Measurements from ENCODE around the gene KANSL3.
"Not testable (repeated sequence)": the region's sequence is repeated elsewhere in the genome, so short reads cannot be mapped to it uniquely, and the experiment has no call there.

Gene KANSL3

GRCh38 chr2:96564563-96564962 lies 73.5 kb downstream of the KANSL3 start:
- no peak for DNase-seq (ENCODE audit: low read depth)
- H3K4me3 ChIP-seq (ENCODE audit: control insufficient read depth, low read depth, low read length): no peak overlapping the region
- TF ChIP-seq, protein P1, sequence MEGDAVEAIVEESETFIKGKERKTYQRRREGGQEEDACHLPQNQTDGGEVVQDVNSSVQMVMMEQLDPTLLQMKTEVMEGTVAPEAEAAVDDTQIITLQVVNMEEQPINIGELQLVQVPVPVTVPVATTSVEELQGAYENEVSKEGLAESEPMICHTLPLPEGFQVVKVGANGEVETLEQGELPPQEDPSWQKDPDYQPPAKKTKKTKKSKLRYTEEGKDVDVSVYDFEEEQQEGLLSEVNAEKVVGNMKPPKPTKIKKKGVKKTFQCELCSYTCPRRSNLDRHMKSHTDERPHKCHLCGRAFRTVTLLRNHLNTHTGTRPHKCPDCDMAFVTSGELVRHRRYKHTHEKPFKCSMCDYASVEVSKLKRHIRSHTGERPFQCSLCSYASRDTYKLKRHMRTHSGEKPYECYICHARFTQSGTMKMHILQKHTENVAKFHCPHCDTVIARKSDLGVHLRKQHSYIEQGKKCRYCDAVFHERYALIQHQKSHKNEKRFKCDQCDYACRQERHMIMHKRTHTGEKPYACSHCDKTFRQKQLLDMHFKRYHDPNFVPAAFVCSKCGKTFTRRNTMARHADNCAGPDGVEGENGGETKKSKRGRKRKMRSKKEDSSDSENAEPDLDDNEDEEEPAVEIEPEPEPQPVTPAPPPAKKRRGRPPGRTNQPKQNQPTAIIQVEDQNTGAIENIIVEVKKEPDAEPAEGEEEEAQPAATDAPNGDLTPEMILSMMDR (conservative IDR thresholded peaks at IDR 0.05; ENCODE audit: control insufficient read depth, insufficient read depth, low read depth, low read length): no peak

- DNase-seq (ENCODE audit: low read depth): no peak
- no peak overlapping the region for H3K4me3 ChIP-seq (ENCODE audit: control insufficient read depth, low read depth, low read length)
- TF ChIP-seq, protein P1 (conservative IDR thresholded peaks at IDR 0.05; ENCODE audit: control insufficient read depth, insufficient read depth, low read depth, low read length): no peak
Measured at GRCh38 chr2:96564026-96564425, 74.1 kb downstream of the KANSL3 start.

- DNase-seq (ENCODE audit: low read depth): no peak
- H3K4me3 ChIP-seq (ENCODE audit: control insufficient read depth, low read depth, low read length): no peak overlapping the region
- TF ChIP-seq, protein P1 (conservative IDR thresholded peaks at IDR 0.05; ENCODE audit: control insufficient read depth, insufficient read depth, low read depth, low read length): no peak
Measured at GRCh38 chr2:96558485-96558884, 79.6 kb downstream of the KANSL3 start.

DNA sequence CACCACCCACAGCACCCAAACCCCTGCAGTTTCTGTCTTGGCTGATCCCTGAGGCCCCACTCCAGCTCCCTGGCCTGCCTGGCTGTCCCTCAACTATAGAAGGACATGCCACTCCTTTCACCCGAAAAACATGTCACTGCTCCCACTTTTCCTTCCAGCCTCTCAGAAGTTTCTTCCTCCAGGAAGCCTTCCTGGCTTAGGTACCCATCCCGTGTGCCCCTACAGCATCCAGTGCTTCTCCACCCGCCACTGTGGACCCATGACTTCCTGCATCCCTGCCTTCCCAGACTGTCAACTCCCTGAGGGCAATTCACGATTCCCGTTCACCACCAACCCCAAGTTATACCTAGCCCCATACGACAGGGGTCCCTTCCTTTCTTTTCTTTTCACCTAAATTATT lies 80.1 kb downstream of the KANSL3 start:
- TF ChIP-seq, protein P1 (conservative IDR thresholded peaks at IDR 0.05; ENCODE audit: control insufficient read depth, insufficient read depth, low read depth, low read length): no peak
- DNase-seq (ENCODE audit: low read depth): no peak
- H3K4me3 ChIP-seq (ENCODE audit: control insufficient read depth, low read depth, low read length): no peak overlapping the region

- DNase-seq (ENCODE audit: low read depth); H3K4me3 ChIP-seq (ENCODE audit: control insufficient read depth, low read depth, low read length): not testable (repeated sequence)
Measured at GRCh38 chr2:96557421-96557820, 80.7 kb downstream of the KANSL3 start.

- TF ChIP-seq, protein P1 (conservative IDR thresholded peaks at IDR 0.05; ENCODE audit: control insufficient read depth, insufficient read depth, low read depth, low read length): no peak
- peak; percentile 96 for DNase-seq (ENCODE audit: low read depth)
- H3K4me3 ChIP-seq (ENCODE audit: control insufficient read depth, low read depth, low read length): no peak overlapping the region
Measured at GRCh38 chr2:96556441-96557330, 81.4 kb downstream of the KANSL3 start.

DNA sequence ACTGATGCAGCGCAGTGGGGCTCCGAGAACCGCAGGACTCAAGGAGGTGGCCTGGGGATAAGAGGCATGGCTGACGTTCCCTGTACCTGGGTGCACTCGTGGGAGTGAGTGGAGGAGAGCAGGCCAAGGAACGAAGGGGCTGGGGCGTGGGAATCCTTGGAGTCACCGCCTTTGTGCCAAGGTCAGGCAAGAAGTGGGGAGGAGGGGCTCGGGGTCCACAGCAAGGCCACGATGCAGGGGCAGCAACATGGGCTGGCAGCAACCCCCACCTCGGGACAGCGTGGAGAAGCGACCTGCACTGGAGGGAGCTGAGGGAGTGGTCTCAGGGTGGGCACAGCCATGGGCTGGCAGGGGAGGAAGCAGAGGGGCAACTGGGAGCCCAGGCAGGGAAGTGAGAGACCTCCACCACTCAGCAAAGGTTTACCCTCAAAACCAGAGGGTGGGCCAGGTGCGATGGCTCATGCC lies 82.9 kb downstream of the KANSL3 start:
- TF ChIP-seq, protein P1 (conservative IDR thresholded peaks at IDR 0.05; ENCODE audit: control insufficient read depth, insufficient read depth, low read depth, low read length): no peak
- no peak overlapping the region for H3K4me3 ChIP-seq (ENCODE audit: control insufficient read depth, low read depth, low read length)
- no peak for DNase-seq (ENCODE audit: low read depth)
